ENCODE results near the gene COQ10A.

- no peak for TF ChIP-seq CTCF (IDR thresholded peaks at IDR 0.05)
- no peak for TF ChIP-seq POLR2AphosphoS5 (IDR thresholded peaks at IDR 0.05)
- TF ChIP-seq POLR2A (IDR thresholded peaks at IDR 0.05), result no peak
These were observed 35.6 kb upstream of the COQ10A start for GRCh38 chr12:56231184-56231582.
